A549 treated with dexamethasone at 1 μM for 4 hours (cell line): ENCODE data around the gene LRG1. TPM values are rescaled to one million over a fixed set of nuclear protein-coding genes. Genes with fewer than 3 reads are reported as not detected.

ENCODE experiments used
- total RNA-seq: library from RNA; stranded (reverse); fragments of 200-300 nt; extraction: Qiagen RNA extraction; gene quantifications from 5 replicates; pipeline ENCODE4 v1.2.3, GENCODE V29; 2022

LRG1 gene
- total RNA-seq, result 0.06 to 0.17 TPM (median 0.10 TPM) in 5 replicates

GRCh38 chr19:4539693-4540581 is at the start of gene LRG1:
Gene LRG1, minus strand, starts transcription at chr19:4540036. Its CDS starts 23 bp downstream, at chr19:4540013.

GRCh38 chr19:4559569-4559968 is 19.7 kb upstream of the LRG1 start, which contains the start of gene SEMA6B:
Gene SEMA6B, minus strand, starts transcription at chr19:4559684. Its CDS starts 1,227 bp downstream, at chr19:4558457.

DNA sequence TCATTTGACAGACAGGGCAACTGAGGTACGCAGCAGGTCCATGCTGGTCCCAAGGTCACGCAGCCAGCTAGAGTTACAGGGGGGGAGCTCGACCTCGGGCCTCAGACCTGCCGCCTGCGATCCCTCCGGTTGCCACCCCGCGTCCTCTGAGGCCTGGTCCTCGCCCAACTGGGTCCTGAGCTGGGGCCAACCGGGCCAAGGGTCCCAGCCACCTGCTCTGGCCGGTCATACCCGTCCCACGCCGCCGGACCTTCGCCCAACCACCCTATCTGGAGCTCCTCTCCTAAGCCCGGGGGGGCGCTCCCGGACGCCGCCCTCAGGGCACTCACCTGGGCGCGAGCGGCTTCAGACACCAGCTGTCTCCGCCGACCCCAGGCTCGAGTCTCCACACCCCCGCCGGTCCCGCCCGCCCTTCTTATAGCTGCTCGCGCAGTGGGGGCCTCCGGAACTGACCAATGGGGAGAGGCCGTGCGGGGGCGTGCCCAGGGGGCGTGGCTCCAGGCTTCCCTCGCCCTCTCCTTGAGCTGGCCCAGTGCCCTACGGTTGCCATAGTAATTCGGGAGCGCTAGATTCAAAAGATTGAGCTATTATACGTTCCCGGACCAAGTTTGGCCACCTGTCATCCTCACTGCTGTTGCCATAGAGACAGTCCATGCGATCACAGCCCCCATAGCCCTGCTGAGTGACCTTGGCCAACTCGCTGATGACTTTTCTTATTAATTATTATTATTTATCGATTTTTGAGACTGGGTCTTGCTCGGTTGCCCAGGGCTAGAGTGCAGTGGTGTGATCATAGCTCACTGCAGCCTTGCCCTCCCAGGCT is 4.8 kb downstream of the LRG1 start, which contains the start of gene PLIN5:
Gene PLIN5, minus strand, starts transcription at position 389 of the 823 bp plus-strand sequence. CDS start 1,150 bp downstream, outside the sequence.

DNA sequence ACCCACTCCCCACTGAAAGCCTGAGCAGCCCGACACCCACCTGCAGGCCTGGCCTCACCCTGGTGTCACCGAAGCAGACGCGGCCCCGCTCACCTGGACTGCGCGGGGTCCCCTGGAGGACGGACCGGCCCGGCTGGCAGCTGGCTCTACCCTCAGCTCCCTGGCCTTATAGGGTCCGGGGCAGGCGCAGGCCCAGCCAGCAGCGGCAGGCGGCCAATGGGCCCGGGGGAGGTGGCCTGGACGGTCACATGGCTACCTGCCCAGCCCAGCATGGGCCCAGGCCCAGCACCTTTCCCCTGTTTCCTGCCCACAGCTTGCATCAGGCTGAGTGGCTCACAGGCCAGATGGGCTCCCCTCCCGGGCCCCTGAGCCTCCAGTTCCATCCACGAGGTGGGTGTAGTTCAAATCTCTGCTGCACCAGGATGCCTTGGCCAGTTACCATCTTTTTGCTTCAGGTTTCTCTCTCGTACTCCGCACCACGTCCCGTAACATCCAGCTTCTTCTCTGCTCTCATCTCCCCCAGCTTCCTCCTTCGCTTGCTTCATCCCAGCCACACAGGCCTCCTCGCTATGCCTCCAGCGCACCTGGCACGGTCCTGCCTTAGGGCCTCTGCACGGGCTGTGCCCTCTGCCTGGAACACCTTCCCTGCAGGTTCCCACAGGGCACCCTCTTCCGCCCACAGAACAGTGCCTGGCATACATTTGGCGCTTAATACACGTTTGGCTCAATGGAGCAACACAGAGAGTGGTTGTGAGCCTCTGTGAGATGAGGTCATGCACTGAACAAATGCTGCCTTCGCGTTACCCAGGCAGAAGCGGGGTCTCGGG is 21.3 kb downstream of the LRG1 start, which contains the start of gene PLIN4:
Gene PLIN4, minus strand, starts transcription at position 142 of the 827 bp plus-strand sequence. CDS start 214 bp downstream, outside the sequence.

Other genes with a start within 250 kb of the LRG1 start
- gene TMIGD2, start 237.6 kb downstream of the LRG1 start, total RNA-seq, result not detected in 5 replicates
- gene FSD1, start 235.4 kb downstream of the LRG1 start, total RNA-seq, result 6.7 to 8.0 TPM (median 7.6 TPM) in 5 replicates
- not detected in 5 replicates for gene STAP2, start 201.2 kb downstream of the LRG1 start, total RNA-seq
- 7.1 to 11.2 TPM (median 10.2 TPM) in 5 replicates for gene MPND, start 196.5 kb downstream of the LRG1 start, total RNA-seq
- 45.3 to 65.3 TPM (median 62.0 TPM) in 5 replicates for gene SH3GL1, start 139.5 kb downstream of the LRG1 start, total RNA-seq
- 18.1 to 25.2 TPM (median 23.6 TPM) in 5 replicates for gene CHAF1A, start 137.4 kb downstream of the LRG1 start, total RNA-seq
- gene UBXN6, start 82.2 kb downstream of the LRG1 start, total RNA-seq, result 37.8 to 57.7 TPM (median 54.4 TPM) in 5 replicates
- 21.0 to 31.6 TPM (median 29.2 TPM) in 5 replicates for gene HDGFL2, start 67.7 kb downstream of the LRG1 start, total RNA-seq
- 0.05 to 0.20 TPM (median 0.12 TPM) in 5 replicates for gene PLIN4, start 21.6 kb downstream of the LRG1 start, total RNA-seq
- gene PLIN5, start 4.8 kb downstream of the LRG1 start, total RNA-seq, result 0.10 to 0.21 TPM (median 0.13 TPM) in 4 of 5 replicates, not detected in the other
- gene SEMA6B, start 19.6 kb upstream of the LRG1 start, total RNA-seq, result 3.8 to 7.4 TPM (median 7.0 TPM) in 5 replicates
- gene TNFAIP8L1, start 99.5 kb upstream of the LRG1 start, total RNA-seq, result 2.9 to 4.4 TPM (median 3.7 TPM) in 5 replicates
- 113 to 129 TPM (median 124 TPM) in 5 replicates for gene MYDGF, start 130.3 kb upstream of the LRG1 start, total RNA-seq
- gene DPP9, start 183.8 kb upstream of the LRG1 start, total RNA-seq, result 49.3 to 65.6 TPM (median 63.7 TPM) in 5 replicates